NCI-H510A treated with DMSO at 0.1 percent for 48 hours (cell line): ENCODE results near the gene WWOX.
A peak's percentile ranks its signal among the peaks of the same experiment; 100 is the strongest.

ENCODE experiments used
- DNase-seq: peaks from one replicate; lab custom pipeline; 2025; lab: John Stamatoyannopoulos, UW

WWOX gene

DNA sequence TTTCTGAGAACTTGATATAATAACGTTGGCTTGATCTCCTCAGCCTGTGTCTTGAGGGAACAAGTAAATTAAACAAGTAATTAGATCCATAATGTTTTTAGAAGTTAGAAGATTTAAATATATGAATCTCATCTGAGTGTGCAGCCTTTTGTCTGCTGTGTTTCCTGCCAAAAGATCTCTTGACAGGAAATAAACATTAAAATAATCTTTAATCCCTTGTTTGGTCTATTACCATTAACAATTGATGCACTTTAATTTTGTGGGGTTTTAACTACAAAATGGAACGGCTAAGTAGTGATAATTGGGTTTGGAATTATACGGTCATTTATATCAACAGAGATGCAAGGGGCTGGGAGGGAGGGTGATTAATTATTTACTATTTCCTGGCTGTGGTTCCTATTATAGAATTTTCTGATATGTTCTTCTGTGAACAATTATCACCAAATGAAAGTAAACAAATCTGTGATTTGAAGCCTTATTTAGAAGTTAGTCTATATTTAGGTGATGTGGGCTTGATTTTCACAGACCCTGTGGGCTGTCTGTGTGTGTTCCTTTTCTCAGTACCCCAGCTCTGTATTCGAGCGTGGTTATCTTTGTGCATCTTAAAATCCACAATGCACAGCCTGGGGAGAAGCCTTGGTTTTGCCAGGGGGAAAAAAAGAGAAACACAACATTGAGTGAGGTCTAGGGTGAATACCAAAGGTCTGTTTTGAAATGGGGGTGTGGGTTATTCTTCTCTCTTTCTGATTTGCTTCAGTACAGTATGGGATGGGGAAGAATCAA is 556.1 kb downstream of the WWOX start:
- no peak for DNase-seq

DNA sequence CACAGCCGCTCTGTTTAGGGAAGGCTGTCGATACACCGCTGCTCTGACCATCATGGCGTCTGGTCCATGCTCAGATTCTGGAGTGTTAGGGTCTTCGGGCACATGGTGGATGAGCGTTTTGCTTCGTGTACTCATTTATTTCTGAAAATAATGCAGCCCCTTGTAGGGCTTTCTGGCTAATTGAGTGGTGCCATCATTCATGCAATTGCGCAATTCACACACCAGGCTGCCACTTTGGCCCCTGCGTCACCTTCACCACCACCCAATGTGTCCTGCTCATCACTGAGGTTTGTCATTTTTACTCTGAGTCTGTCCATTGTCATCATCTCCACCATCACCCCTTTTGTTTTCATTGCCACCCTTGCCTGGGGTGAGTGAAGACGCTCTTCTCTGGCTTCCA is 557.4 kb downstream of the WWOX start:
- DNase-seq = no peak

DNA sequence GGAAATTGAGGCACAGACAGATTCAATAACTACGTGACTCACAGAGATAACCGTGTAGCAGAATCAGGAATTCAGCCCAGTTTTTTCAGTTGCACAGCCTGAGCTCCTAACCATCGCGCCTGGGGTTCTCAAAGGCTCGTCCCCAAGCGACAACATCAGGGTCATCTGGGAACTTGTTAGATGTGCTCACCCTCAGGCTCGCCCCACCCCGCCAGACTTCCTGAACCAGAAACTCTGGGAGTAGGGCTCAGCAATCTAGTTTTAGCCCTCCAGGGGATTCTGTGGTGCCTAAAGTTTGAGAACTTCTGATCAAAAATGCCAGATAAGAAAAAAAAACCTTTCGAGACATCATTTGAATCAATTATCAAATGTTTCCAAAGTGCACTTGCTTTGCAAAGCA is 559.8 kb downstream of the WWOX start:
- no peak for DNase-seq

DNA sequence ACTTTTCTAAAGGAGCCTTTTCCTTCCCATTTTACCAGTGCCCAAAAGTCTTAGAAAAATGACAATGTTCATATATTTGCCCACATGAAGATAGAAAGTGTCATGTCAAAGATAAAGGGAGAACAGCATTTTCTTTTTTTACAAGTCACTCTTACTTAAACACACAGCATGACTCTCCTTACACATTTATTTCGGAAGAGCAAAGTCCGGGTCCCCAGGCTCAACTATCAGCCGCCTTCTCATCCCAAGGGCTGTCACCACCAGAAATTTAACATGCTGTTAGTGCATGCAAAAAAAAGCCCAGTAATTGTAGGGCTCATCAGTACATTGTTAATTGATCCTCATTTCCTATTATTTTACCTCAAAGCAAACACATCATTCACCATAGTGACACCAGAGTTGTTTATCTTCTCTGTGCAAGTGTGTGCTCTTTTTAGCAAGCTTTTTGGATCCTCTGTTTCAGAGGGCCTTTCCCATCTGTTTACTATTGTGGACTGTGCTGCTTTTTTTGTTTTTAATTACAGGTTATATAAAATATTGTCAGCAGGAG is 560.3 kb downstream of the WWOX start:
- no peak for DNase-seq

DNA sequence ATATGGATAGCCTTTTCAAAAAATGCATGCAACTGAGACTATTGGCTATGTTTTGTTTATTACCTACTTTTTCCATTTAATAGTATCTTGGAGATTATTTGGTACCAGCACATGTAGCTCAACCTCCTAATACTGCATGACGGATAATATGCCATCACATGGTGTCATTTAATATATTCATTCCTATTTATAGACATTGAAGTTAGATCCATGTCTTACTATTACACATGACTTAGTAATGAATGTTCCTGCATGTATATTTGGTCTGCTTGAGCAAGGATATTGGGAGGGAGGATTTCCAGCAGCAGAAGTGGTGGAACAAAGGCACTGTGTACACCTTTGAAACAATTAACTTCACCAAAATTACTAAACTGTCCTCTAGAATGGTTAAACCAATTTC is 561.3 kb downstream of the WWOX start:
- DNase-seq = no peak

DNA sequence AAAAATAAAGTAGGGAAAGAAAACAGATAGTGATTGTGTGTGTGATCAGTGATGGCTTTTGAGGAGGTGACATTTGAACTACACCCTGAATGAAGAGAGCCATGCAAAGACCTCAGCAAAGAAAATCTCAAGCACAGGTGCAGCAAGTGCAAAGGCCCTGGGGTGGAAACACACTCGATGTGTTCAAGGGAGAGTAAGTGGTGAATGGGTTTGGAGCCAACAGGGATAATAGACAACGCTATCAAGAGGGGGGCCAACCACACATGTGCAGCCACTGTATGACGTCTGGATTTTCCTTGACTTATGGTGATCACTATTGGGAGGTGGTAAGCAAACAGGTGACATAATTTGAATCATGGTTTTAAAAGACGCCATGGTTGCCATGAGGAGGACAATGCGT is 564.2 kb downstream of the WWOX start:
- no peak for DNase-seq

DNA sequence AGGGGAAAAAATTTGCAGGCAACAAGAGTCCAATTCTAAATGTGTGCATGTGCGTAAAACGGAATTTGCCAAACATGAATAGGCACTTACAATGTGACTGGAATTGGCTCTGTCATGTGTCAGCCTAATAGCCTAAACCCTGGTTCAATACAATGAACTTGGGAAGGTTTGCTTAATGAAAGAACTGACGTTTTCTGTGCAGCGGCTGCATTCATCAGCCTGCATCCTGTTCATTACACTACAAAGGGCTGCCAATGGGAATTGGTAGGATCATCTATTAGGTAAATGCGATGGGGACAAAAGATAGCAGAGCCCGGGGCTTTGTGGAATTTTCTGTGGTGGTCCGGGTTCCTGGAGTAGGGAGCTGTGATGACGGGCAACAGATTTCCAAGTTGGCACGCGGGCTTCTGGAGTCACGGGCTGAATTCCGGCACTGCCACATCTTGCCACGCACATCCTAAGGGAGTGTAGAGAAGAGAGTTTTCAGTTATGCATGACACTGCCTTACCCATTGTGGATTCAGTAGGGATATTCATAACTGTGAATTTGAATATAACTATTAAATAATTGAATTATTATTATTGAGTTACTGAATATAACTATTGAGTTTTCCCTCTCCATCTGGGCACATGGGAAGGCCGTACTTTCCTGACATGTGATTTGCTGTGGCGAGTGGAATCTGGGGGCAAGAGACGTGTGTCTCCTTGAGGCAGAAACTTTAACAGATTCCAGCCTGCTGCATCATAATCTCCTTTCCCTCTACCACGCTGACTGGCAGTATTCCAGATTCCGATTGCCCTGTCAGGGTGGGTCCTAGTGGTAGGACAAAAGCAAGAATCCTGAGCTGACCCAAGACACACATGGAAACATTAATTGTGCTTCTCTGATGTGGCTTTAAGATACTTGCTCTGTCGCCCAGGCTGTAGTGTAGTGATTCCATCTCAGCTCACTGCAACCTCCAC is 565.6 kb downstream of the WWOX start:
- DNase-seq = no peak

DNA sequence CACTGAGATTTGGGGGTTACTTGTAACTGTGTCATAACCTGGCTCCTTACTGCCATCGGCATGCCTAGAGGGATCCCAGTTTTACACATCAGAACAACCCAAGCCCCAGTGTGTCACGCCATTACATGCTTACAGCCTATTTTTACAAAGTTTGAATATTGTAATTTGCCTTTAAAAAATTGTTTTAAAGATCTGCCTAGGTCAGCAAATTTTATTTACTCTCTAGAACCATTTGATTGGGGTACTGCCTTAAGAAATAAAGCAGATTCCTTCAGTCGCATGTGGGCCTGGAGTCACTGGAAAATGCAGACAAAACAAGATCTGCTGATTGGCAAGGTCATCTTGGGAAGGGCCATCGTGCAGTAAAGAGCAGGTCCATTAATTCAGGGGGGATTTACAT is 566.9 kb downstream of the WWOX start:
- no peak for DNase-seq

DNA sequence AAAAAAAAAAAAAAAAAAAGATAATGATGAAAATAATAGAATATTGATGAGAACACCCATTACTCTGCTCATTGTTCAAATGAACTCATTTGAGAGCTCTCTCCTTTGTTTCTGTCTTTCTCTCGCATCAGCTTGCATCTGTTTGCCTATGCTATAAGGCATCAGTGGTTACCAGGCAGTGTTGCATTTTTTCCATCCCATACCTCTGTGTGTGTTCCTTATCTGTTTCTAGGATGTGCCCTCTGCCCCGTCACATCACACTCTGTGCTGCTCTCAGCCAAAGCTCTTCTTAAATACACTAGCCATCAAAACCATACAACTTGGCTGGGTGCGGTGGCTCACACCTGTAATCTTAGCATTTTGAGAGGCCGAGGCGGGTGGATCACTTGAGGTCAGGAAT is 568.2 kb downstream of the WWOX start:
- no peak for DNase-seq

DNA sequence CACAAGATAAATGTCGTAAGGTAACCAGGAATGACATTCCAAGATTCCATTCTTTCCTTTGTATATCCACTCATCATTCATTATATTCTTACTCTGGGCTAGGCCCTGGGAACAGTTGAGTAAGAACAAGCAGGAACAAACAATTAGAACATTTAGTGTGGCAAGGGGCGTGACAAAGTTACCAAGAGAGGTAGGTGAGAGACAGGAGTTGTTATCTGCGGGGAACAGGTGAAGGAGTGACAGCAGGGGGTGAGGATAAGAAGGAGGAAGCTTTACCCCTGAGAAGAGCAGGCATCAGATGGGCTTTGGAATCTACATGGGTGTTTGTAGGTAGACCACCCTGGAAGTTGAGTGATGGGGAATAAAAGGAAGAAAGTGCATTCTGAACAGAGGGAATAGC is 568.9 kb downstream of the WWOX start:
- no peak for DNase-seq

DNA sequence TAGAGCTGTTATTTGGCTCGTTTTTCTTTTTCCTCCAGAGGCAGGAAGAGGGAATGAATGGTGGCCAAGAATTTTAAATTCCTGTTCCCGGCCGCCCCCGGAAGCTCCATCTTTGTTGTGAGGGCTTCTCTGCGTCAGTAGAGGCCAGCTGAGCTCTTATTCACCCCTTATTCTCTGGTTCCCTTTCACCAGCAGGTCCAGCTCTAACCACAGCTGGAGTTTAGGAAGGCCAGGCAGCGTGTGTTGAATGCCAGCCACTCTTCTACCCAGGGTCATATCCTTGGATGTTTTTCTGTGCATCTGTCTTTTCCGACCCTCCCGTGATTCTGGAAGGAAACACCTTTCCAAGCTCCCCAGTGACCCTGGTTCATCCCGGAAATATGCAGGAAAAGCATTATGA is 570.5 kb downstream of the WWOX start:
- DNase-seq = no peak

DNA sequence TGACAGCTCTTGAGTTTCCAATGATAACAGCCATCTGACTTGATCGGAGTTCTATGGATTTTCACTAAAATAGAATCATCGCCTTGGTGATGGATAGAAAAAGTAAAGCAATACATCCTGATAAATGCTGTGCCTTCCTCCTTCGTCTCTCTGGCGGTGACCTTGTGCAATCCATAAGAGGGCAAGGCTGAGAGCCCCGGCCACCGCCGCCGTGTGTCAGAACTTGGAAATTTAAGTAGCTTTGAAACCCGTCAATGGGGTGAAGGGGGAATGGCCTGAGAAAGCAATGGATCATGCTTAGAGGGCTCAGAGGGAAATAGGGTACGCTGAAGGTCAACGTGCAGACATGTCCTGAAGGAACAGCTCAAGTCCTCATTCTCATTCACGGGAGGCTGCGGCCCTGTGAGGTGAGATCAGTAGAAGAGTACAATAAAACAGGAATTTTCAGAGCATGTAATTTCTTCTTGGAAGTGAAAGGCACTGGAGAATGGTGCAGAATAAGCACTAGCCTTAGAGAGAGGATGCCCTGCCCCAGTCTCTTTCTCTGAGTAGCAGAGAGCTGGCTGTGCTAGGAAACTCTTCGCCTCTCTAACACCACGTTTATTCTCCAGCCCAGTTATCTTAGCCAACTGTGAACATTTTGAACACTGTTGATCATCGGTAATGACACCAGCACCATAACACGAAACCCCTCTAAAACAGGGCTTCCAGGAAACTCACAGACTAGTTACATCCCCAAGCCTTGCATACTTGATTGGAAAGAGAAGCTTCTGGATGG is 573.5 kb downstream of the WWOX start:
- no peak for DNase-seq

DNA sequence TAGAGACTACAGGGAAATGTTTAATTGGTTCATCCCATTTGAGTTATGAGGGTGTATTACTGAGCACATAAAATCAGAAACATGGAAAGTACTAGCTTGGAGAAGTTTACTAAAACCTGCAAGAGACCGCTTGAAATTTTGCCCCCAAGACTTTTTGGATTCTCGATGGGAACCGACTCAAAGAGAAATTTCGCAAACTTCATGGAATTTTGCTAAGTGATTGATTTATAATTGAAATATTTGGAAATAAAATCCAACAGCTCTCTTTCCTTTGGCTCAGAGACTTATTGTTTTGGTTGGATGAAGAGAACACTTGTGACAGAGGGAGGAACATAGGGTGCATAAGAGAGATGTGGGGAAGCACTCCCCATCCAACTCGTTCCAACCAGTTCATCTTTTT is 574.4 kb downstream of the WWOX start:
- DNase-seq = no peak

DNA sequence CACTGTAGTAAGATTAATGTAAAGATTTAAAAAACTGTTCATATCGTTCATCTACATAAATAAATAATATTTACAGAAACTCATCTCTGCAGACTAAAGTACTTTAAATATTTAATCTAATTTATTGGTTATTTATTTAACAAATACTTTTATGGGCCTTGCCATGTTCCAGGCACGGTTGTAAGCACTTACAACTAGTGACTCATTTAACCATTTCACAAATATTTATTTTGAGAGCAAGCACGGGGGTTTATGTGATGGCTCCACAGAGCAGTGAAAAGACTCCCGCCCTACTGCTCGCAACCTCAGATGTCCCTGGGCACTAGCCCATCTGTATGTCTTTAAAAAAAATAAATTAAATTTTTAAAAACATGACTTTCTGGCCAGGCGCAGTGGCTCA is 575.9 kb downstream of the WWOX start:
- DNase-seq = peak; percentile 30

DNA sequence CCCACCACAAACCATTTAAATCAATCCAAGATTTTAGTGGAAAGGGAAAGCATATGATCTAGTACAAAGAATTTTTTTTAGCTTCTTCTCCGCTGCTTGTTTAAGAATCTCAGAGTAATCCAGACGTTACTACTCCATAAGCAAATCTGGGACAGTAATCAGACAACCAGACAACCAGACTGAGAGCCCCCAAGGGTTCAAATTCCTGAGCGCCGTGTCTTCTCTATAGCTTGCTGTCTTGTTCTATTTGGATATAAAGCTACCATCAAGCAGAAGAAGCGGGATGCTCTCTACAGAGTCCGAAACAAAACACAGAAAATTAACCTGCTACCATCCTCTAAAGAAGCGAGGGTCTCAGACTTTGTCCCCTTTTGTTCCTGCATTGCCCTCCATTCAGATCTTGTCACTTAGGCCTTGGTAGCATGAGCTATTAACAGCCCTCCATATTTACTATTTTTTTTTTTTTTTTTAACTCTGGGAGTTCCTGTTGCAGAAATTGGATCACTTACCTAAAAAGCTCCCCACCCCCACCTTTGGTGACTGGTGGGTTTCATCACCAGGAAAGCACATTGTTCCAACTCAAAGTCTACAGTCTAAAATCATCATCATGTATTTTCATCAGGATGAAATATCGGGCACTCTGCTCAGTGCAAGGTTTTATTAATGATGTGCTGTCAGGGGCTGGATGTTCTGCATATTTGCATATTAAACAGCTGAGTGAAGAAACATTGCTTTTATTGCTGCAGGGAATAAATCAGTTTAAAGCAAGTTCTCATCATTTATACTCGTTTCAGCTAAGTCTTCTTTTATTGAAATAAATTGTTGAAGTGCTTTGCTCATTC is 576.7 kb downstream of the WWOX start:
- no peak for DNase-seq

DNA sequence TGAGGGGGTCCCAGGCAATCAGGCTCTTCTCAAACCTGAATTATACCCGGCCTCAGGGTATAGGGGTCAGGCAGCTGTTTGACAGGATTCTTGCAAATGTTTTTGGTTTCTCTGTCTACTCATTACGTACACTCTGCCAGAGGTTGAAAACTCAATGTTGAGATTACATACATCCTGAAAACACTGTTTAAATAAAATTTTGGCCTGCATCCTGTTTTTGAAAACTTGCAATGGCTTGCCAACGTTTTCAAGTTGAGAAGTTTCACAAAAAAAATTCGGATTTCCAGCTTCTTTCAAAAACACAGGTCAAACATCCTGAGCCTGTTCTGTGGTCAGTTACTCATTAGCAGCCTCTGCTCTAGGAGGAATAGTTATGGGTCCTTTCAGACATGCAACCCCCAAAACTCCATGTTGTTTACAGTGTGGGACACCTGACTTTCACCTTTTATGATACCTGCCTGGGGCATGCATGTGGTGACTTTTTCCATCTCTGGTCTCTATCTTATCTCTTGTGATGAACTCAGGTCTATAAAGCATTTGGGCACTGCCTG is 577.8 kb downstream of the WWOX start:
- no peak for DNase-seq

DNA sequence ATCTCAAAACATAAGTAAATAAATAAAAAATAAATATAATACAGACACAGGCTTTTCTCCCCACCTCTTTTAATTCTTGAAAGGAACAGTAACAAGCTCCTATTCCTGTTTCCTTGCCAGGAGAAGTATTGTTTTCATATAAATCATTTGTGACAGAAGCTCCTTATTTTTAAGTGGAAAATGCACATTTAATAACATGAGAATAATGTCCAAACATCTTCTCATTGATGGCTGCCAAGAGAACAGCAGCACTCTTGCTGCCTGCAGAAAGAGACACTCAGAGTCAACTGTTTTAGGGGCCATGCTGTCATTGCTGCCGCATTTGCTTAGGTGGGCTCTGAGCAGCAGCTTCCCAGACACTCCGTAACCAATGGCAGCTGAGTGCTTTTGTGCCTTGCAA is 580.1 kb downstream of the WWOX start:
- DNase-seq = no peak

DNA sequence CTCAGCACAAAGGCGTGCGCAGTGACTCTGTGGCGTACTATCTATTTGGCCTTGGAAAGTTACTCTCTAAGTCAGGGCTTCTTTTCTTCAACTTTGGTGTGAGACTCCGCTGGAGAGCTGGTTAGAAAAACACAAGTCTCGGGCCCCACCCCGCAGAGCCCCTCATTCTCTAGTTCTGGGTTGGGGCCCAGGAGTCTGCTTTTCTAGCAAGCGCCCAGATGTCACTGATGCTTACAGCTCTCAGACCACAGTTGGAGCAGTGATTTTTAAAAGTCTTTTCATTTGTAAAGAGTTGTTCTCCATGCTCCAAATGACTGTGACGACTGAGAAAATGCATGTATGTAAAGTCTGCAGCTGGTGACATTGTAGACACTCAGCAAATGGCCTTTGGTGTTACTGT is 582.3 kb downstream of the WWOX start:
- DNase-seq = no peak

DNA sequence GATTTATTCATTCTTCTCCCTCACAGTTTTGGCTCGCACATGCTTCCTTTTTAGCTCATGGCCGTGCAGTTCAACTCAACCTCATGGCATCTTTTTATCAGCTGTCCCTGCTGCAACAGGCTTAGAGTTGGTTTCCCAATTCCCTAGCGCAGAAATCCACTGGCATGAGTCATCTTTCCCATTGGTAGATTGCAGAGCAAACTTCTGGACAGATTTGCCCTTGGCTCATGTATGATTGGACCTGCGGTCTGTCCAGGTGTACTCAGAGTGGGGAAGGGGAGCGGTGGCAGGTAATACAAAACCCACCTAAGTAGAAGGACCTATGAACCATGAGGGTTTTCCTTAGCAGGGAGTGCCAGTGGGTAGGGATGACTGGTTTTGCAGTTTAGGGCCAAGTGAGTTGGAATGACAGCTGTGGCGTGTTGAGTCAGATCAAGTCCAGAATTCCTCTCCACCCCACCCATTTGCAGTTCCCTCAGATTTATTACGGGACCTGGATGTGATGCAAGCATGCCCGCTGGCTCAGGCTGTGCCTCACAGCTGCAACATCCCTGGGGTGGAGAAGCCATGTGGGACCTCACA is 584.7 kb downstream of the WWOX start:
- no peak for DNase-seq

DNA sequence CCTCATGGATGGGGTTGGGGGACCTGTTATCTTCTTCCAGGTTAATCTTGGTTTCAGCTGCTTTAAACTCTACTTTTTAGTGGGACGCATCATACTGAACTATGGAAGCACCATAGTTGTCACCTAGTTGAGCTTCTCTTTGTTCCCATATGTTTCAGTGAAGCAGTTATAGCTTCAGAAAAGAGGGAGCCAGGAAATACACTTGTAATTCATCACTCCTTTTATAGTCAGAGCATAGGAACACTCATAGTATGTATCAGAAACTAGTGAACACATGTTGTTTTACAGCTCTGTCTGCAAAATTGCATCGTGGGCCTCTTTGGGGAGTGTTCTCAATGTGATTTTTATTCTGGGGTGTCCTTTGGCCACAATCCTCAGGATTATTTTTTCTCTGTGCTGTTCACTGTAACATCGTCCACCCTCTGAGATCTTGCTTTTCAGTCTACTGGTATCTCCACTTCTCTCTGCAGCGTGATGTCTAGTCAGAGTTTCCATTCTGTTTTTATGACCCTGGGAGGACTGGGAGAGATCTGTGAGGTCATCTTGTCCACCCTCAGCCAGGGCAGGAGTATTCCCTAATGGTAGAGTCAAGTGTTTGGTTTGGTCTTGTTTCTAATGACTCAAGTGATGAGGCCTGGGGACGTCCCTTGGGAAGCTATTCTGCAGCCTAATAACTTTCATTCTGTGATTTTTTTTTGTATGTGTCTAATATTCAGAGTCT is 585.4 kb downstream of the WWOX start:
- no peak for DNase-seq
